Endothelial cell of umbilical vein (primary cell): ENCODE data around the gene DSG2.

Experiments used
- EZH2 ChIP-seq: IDR thresholded peaks from 2 replicates; pipeline ENCODE4 v1.6.1; 2012; ENCODE audit warnings: borderline replicate concordance, low read depth, mild to moderate bottlenecking, moderate library complexity, low read length, inconsistent platforms; ENCODE audit not compliant: severe bottlenecking
- POLR2A ChIP-seq: IDR thresholded peaks from 2 replicates; pipeline ENCODE4 v1.6.1; 2012; ENCODE audit warnings: low read depth, mild to moderate bottlenecking, control low read depth, low read length

DNA sequence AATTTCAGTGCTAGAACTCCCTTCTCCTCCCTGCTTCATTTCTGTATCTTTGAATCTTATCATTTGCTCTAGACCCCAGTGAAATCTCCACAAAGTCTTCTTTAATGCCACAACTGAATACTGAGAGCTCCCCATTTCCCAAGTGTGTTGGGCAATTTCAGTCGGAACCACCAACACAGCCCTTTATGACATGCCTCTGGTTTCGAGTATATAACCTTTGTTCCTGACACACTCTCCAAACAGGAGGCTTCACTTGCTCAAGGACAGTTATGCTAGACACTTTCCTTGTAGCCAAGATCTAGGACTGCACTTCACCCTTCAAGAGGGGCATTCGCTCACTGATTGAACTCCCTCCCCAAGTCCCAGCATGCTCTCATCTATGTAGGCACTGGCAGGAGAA lies 75.1 kb downstream of the DSG2 start:
- TF ChIP-seq EZH2 (no peak), POLR2A (no peak)
